ENCODE results near the gene DOK3. TPM values are rescaled to one million over a fixed set of nuclear protein-coding genes. Genes with fewer than 3 reads are reported as not detected.
"Not testable (repeated sequence)": the region's sequence is repeated elsewhere in the genome, so short reads cannot be mapped to it uniquely, and the experiment has no call there.

DOK3 gene
- total RNA-seq, 1 donor = 0.99 TPM

DNA sequence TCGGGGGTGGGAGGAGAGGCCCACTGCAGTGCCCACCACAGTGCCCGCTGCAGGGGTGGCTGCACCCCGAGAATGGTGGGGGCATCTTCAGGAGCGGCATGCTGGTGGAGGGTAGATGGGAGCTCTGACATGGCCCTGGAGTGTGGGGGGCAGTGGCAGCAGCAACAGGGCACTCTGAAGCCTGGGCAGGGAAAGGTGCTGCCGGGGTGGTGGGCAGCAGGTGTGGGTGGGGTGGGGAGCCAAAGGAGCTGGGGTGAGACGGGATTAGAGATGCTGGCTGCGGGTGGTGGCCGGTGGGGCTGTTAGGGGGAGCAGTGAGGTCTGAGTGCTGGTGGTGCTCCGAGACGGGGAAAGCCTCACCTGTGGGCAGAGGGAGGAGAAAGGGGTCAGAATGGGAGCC is 26.8 kb upstream of the DOK3 start:
- DNase-seq (ENCODE audit: low read depth) = no peak
- H3K4me3 ChIP-seq (ENCODE audit: low read depth, low read length) = no peak overlapping the region
- TF ChIP-seq, protein P1, sequence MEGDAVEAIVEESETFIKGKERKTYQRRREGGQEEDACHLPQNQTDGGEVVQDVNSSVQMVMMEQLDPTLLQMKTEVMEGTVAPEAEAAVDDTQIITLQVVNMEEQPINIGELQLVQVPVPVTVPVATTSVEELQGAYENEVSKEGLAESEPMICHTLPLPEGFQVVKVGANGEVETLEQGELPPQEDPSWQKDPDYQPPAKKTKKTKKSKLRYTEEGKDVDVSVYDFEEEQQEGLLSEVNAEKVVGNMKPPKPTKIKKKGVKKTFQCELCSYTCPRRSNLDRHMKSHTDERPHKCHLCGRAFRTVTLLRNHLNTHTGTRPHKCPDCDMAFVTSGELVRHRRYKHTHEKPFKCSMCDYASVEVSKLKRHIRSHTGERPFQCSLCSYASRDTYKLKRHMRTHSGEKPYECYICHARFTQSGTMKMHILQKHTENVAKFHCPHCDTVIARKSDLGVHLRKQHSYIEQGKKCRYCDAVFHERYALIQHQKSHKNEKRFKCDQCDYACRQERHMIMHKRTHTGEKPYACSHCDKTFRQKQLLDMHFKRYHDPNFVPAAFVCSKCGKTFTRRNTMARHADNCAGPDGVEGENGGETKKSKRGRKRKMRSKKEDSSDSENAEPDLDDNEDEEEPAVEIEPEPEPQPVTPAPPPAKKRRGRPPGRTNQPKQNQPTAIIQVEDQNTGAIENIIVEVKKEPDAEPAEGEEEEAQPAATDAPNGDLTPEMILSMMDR (IDR thresholded peaks at IDR 0.05; ENCODE audit: insufficient read depth, low read length) = no peak

DNA sequence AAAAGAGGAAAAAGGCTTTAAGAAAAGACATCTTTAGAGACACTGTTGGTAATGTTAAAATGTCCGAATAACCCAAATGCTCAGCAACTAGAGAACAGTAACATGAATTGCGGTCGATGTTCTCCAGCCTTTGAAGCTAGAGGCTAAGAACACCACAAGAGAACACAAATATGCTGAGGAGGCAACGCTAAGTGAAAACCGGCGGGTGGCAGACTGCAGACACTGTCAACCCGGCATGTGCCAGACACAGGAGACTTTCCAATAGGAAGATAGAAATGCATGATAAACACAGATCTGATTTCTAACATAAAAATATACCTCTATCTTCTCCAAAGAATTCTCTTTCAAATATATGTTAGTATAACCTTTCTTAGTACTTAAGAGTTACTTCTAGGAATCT is 25.5 kb upstream of the DOK3 start:
- TF ChIP-seq, protein P1 (IDR thresholded peaks at IDR 0.05; ENCODE audit: insufficient read depth, low read length) = no peak
- no peak for DNase-seq (ENCODE audit: low read depth)
- H3K4me3 ChIP-seq (ENCODE audit: low read depth, low read length) = no peak overlapping the region

DNA sequence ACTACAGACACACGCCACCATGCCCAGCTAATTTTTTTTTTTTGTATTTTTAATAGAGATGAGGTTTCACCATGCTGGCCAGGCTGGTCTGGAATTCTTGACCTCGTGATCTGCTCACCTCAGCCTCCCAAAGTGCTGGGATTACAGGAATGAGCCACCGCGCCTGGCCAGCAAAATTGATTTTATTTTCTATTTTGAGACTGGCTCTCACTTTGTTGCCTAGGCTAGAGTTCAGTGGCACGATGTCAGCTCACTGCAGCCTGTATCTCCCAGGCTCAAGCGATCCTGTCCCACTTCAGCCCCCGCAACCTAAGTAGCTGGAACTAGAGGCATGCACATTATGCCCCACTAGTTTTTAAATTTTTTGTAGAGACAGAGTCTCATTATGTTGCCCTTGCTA is 24.8 kb upstream of the DOK3 start:
- H3K4me3 ChIP-seq (ENCODE audit: low read depth, low read length); DNase-seq (ENCODE audit: low read depth): not testable (repeated sequence)

DNA sequence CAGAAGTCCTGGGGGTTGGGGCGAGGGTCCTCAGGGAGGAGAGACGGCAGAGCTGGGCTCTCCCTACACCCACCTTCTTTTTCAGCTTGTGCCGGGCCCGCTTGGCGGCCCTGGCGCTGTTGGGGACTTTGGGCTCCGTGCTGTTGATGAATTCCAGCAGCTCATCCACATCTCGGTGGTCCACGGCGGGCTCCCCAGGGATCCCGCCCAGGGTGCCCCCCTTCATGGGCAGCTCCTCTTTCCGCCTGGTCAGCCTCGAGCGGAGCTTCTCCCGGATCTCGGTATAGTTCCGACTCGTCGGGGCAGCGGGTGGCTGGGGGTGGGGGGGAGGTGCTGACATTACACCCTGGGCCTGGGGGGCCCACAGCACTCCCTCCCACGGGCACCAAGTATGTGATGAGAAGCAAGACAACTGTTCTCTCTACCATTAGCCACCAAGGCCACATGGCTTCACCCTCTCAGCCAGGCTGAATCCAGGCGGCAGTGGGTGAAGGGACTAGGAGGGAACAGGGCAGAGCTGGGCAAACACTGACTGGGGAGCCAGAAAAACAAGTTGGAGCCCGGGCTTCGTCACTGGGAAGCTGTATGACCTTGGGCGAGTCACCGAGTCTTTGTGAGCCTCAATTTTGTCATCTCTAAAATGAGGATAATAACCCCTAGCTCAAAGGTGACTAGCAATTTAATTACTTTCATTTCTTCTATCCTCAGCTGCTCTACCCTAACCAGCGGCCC is 21.7 kb upstream of the DOK3 start:
- no peak for DNase-seq (ENCODE audit: low read depth)
- H3K4me3 ChIP-seq (ENCODE audit: low read depth, low read length) = no peak overlapping the region
- TF ChIP-seq, protein P1 (IDR thresholded peaks at IDR 0.05; ENCODE audit: insufficient read depth, low read length) = no peak

DNA sequence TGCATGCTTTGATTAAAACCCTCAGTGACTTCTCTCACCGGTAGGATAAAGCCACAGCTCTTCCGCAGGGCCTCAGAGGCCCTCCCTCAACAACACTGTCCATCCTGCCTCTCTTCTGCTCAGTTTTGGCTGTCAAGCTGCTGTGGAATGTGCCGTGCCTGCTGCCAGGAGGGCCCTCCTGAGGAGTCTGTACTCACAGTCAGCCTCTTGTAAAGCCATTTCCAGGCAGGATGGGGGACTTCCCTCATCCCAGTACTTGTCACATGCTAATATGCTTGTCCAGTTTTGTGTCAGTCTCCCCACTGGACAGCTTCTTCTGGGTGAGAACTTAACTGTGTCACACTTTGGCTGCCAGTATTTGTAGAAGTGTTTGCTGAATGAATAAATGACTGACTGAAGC is 21.0 kb upstream of the DOK3 start:
- no peak overlapping the region for H3K4me3 ChIP-seq (ENCODE audit: low read depth, low read length)
- DNase-seq (ENCODE audit: low read depth) = no peak
- TF ChIP-seq, protein P1 (IDR thresholded peaks at IDR 0.05; ENCODE audit: insufficient read depth, low read length) = no peak

DNA sequence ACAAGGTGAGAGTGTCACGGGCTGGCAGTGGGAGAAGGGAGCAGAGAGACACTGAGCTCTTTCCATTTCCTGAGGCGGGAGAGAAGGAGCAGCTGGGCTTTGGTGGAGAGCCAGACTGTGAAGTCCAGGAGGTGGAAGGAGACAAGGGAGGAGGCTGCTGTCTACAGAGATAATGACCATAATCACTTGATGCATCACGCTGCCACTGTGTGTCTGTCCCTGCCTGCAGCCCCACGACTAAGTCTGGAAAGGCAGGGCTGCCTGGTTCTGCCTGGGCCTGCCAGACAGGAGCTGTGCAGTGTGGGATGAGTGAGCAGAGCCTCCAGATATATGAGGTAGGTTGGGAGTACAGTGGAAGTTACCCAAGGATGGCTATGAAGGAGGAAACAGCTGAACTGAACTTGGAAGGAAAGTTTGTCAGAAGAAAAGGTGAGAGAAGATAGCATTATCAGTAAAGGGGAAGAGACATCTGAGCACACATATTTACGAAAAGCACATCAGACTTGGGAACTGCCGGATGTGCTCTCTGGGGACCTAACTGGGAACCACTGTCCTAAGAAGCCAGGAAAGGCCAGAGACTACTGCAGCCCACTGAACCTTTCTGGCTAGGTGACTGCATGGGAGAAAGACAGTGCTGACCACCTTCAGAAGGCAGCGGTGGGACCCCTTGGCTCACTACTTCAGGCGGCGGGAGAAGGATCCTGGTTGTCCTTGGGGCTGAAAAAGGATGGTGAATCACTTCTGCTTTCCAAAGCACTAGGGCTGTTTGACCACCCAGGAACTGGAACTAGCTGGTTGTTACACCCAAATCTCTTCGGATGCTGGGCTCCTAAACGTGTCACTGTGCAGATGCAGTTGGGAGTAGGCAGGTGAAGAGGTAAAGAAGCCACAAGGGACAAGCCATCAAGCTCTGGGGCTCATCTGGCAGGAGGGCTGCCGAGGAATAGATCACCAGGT is 19.9 kb upstream of the DOK3 start:
- TF ChIP-seq, protein P1 (IDR thresholded peaks at IDR 0.05; ENCODE audit: insufficient read depth, low read length) = no peak
- no peak for DNase-seq (ENCODE audit: low read depth)
- H3K4me3 ChIP-seq (ENCODE audit: low read depth, low read length) = no peak overlapping the region

DNA sequence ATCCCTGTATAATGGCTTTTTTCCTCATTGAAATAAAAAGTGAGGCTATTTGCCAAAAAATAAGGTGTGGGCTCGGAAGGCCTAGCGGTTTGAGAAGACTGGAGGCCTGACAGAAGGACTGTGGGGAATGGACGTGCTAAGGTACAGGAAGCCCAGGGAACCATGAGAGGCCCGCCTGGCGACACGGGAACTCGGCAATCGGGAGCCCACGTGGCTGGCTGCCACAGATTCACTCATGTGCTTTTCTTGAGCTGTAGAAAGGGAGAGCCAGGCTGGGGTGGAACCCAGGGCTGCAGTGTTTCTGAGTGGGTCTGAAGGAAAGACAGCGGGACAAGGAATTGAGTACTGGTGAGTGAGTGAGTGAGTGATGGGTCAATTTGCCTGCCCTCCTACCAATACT is 19.0 kb upstream of the DOK3 start:
- TF ChIP-seq, protein P1 (IDR thresholded peaks at IDR 0.05; ENCODE audit: insufficient read depth, low read length) = no peak
- no peak for DNase-seq (ENCODE audit: low read depth)
- H3K4me3 ChIP-seq (ENCODE audit: low read depth, low read length) = no peak overlapping the region
